HG03280 (cell line): ENCODE measurements around the gene HOXD1.

Experiments
- ATAC-seq: cut with Tn5 transposase; IDR thresholded peaks from one replicate; pipeline ENCODE4 v1.9.1; 2021; ENCODE audit warnings: mild to moderate bottlenecking, moderate library complexity; ENCODE audit not compliant: unreplicated experiment

HOXD1 gene

GRCh38 chr2:176152350-176153181 is 35.9 kb upstream of the HOXD1 start:
- no peak for ATAC-seq

- ATAC-seq = no peak
These were observed 33.8 kb upstream of the HOXD1 start for GRCh38 chr2:176154576-176155252.

- ATAC-seq = no peak
These were observed 33.0 kb upstream of the HOXD1 start for GRCh38 chr2:176155356-176156044.

- no peak for ATAC-seq
These were observed 32.1 kb upstream of the HOXD1 start for GRCh38 chr2:176156301-176156806.

GRCh38 chr2:176156807-176157498 is 31.5 kb upstream of the HOXD1 start, which contains the start of gene HOXD3:
Gene HOXD3, plus strand, starts transcription at chr2:176157307. Its CDS starts 11,808 bp downstream, at chr2:176169115.
- ATAC-seq = no peak

GRCh38 chr2:176157499-176158185 is 30.8 kb upstream of the HOXD1 start:
- no peak for ATAC-seq

- no peak for ATAC-seq
These were observed 30.3 kb upstream of the HOXD1 start for GRCh38 chr2:176158186-176158591.

- no peak for ATAC-seq
These were observed 29.4 kb upstream of the HOXD1 start for GRCh38 chr2:176158855-176159662.

- ATAC-seq = no peak
These were observed 28.7 kb upstream of the HOXD1 start for GRCh38 chr2:176159663-176160250.

- no peak for ATAC-seq
These were observed 28.1 kb upstream of the HOXD1 start for GRCh38 chr2:176160251-176160985.

GRCh38 chr2:176160986-176161824 is 27.3 kb upstream of the HOXD1 start:
- no peak for ATAC-seq

GRCh38 chr2:176161825-176162626 is 26.4 kb upstream of the HOXD1 start:
- no peak for ATAC-seq

GRCh38 chr2:176162911-176163671 is 25.4 kb upstream of the HOXD1 start:
- ATAC-seq = no peak

GRCh38 chr2:176163672-176164056 is 24.8 kb upstream of the HOXD1 start:
- no peak for ATAC-seq

- ATAC-seq = no peak
These were observed 24.3 kb upstream of the HOXD1 start for GRCh38 chr2:176164201-176164600.
